Rectal smooth muscle tissue (tissue), 1 donor: ENCODE measurements around the gene MYH10.
"Not testable (repeated sequence)": the region's sequence is repeated elsewhere in the genome, so short reads cannot be mapped to it uniquely, and the experiment has no call there.

ENCODE experiments used
- H3K27ac ChIP-seq: one replicate; pipeline ENCODE4 v1.7.0; 2013; ENCODE audit warnings: low read depth, low read length, inconsistent platforms
- H3K27me3 ChIP-seq: one replicate; pipeline ENCODE4 v1.7.0; 2013; ENCODE audit warnings: low read length; ENCODE audit not compliant: control insufficient read depth, insufficient read depth
- H3K36me3 ChIP-seq: one replicate; pipeline ENCODE4 v1.7.0; 2013; ENCODE audit warnings: low read length; ENCODE audit not compliant: control insufficient read depth, insufficient read depth
- H3K4me1 ChIP-seq: one replicate; pipeline ENCODE4 v1.7.0; 2013; ENCODE audit warnings: low read length; ENCODE audit not compliant: control insufficient read depth, insufficient read depth
- H3K4me3 ChIP-seq: one replicate; pipeline ENCODE4 v1.7.0; 2013; ENCODE audit warnings: low read length
- H3K9ac ChIP-seq: one replicate; pipeline ENCODE4 v1.7.0; 2013; ENCODE audit warnings: low read length

Gene MYH10

GRCh38 chr17:8662076-8662831 is 31.7 kb upstream of the MYH10 start:
- Histone ChIP-seq H3K9ac (no peak overlapping the region), H3K27ac (no peak overlapping the region), H3K36me3 (no peaks in the 10 kb centered on the region), H3K4me3 (no peak overlapping the region), H3K27me3 (no peaks in the 10 kb centered on the region), H3K4me1 (no peaks in the 10 kb centered on the region)

GRCh38 chr17:8660709-8661108 is 30.2 kb upstream of the MYH10 start:
- not testable (repeated sequence) for H3K36me3 ChIP-seq, H3K4me3 ChIP-seq, H3K27ac ChIP-seq, H3K9ac ChIP-seq, H3K4me1 ChIP-seq, H3K27me3 ChIP-seq

GRCh38 chr17:8659758-8660410 is 29.4 kb upstream of the MYH10 start:
- H3K4me1 ChIP-seq: no peaks in the 10 kb centered on the region
- no peaks in the 10 kb centered on the region for H3K36me3 ChIP-seq
- H3K27me3 ChIP-seq: no peaks in the 10 kb centered on the region
- H3K9ac ChIP-seq: no peak overlapping the region
- H3K4me3 ChIP-seq: no peak overlapping the region
- no peak overlapping the region for H3K27ac ChIP-seq

- Histone ChIP-seq H3K27me3 (no peaks in the 10 kb centered on the region), H3K36me3 (no peaks in the 10 kb centered on the region), H3K4me1 (no peaks in the 10 kb centered on the region), H3K4me3 (no peak overlapping the region), H3K9ac (no peak overlapping the region), H3K27ac (no peak overlapping the region)
Measured at GRCh38 chr17:8658810-8659209, 28.3 kb upstream of the MYH10 start.

- Histone ChIP-seq H3K4me3 (no peak overlapping the region), H3K36me3 (no peaks in the 10 kb centered on the region), H3K27me3 (no peaks in the 10 kb centered on the region), H3K4me1 (no peaks in the 10 kb centered on the region), H3K9ac (no peak overlapping the region), H3K27ac (no peak overlapping the region)
Measured at GRCh38 chr17:8656693-8657092, 26.2 kb upstream of the MYH10 start.

GRCh38 chr17:8654822-8655221 is 24.3 kb upstream of the MYH10 start:
- Histone ChIP-seq H3K4me1 (no peaks in the 10 kb centered on the region), H3K4me3 (no peak overlapping the region), H3K27ac (no peak overlapping the region), H3K27me3 (no peaks in the 10 kb centered on the region), H3K36me3 (no peaks in the 10 kb centered on the region), H3K9ac (no peak overlapping the region)

GRCh38 chr17:8651013-8651412 is 20.5 kb upstream of the MYH10 start:
- no peak overlapping the region for H3K27ac ChIP-seq

GRCh38 chr17:8650119-8650499 is 19.6 kb upstream of the MYH10 start:
- Histone ChIP-seq H3K4me1 (no peaks in the 10 kb centered on the region), H3K27me3 (no peaks in the 10 kb centered on the region), H3K9ac (no peak overlapping the region), H3K27ac (no peak overlapping the region), H3K36me3 (no peaks in the 10 kb centered on the region), H3K4me3 (no peak overlapping the region)

More at GRCh38 chr17:8651013-8651412, 20.5 kb upstream of the MYH10 start:
- no peaks in the 10 kb centered on the region for H3K36me3 ChIP-seq
- no peak overlapping the region for H3K4me3 ChIP-seq
- no peaks in the 10 kb centered on the region for H3K4me1 ChIP-seq
- H3K9ac ChIP-seq: no peak overlapping the region
- no peaks in the 10 kb centered on the region for H3K27me3 ChIP-seq

- no peak overlapping the region for H3K4me3 ChIP-seq
- no peak overlapping the region for H3K9ac ChIP-seq
- H3K27me3 ChIP-seq: no peaks in the 10 kb centered on the region
- no peak overlapping the region for H3K27ac ChIP-seq
- no peaks in the 10 kb centered on the region for H3K4me1 ChIP-seq
- no peaks in the 10 kb centered on the region for H3K36me3 ChIP-seq
Measured at GRCh38 chr17:8649157-8650118, 18.9 kb upstream of the MYH10 start.

GRCh38 chr17:8647956-8648355 is 17.4 kb upstream of the MYH10 start:
- Histone ChIP-seq H3K4me1 (no peaks in the 10 kb centered on the region), H3K27ac (no peak overlapping the region), H3K4me3 (no peak overlapping the region), H3K36me3 (no peaks in the 10 kb centered on the region), H3K27me3 (no peaks in the 10 kb centered on the region), H3K9ac (no peak overlapping the region)

- Histone ChIP-seq H3K9ac (no peak overlapping the region), H3K27me3 (no peaks in the 10 kb centered on the region), H3K36me3 (no peaks in the 10 kb centered on the region), H3K4me1 (no peaks in the 10 kb centered on the region), H3K27ac (no peak overlapping the region), H3K4me3 (no peak overlapping the region)
Measured at GRCh38 chr17:8647202-8647601, 16.7 kb upstream of the MYH10 start.

- Histone ChIP-seq H3K36me3 (no peaks in the 10 kb centered on the region), H3K4me1 (no peaks in the 10 kb centered on the region), H3K27ac (no peak overlapping the region), H3K27me3 (no peaks in the 10 kb centered on the region), H3K4me3 (no peak overlapping the region), H3K9ac (no peak overlapping the region)
Measured at GRCh38 chr17:8644507-8644902, 14.0 kb upstream of the MYH10 start.
